Lower leg skin (tissue), 3 donors: Measurements from ENCODE around the gene PARP2.

Experiments
- CTCF ChIP-seq, 3 donors: fragments of 450-650 bp; IDR thresholded peaks; one replicate each; pipeline ENCODE4 v1.5.1; 2016; ENCODE audit warnings: antibody characterized with exemption in 3 of 3, mild to moderate bottlenecking in 3 of 3, moderate library complexity in 2 of 3
- POLR2A ChIP-seq, 2 donors: fragments of 450-650 bp; IDR thresholded peaks; one replicate each; pipeline ENCODE4 v1.6.1; 2016 to 2017; ENCODE audit warnings: antibody characterized with exemption in 2 of 2, mild to moderate bottlenecking in 1 of 2, moderate library complexity in 1 of 2

- TF ChIP-seq CTCF (IDR thresholded peaks at IDR 0.05) (no peak), POLR2A (IDR thresholded peaks at IDR 0.05) (no peak)
These were observed 11.0 kb upstream of the PARP2 start for GRCh38 chr14:20332431-20332787.
